Measurements from ENCODE around the gene ZNF750. TPM values are rescaled to one million over a fixed set of nuclear protein-coding genes. Genes with fewer than 3 reads are reported as not detected.

The ZNF750 gene
- polyA plus RNA-seq, 3 donors: not detected

DNA sequence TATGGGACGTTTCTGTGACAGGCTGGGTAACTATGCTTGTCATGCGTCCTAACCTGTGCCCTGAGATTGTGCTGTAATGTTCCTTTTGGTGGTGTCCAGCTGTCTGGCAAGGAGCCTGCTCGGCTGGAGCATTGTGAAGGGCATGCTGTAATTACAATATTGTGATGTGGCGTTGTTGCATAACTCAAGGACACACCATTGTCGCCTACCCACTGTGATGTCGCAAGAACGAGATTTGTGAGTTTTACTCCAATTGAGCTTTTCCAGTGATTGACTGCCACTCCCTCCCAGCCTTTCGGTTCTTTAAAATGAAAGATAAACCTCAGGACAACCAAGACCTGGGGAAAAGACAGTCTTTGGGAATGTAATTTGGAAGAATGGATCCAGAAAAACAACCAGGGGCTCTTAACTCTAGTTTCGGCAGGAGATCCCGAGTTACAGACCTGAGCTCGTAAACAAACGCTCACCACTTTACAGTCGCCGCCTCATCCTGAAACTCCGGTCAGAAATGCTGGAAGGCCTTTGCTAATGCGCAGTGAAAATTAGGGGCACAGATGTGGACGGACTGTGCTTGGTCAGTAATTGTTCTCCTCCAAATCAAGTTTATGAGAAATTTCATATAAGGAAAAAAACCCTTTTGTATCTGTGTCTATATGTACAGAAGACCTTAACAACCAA lies 1.3 kb downstream of the ZNF750 start:
- H3K4me3 Mint-ChIP-seq: peak overlapping the region in 1 of 2 donors; percentile 70
- H3K36me3 Mint-ChIP-seq: peaks cover 3 to 7% of the 10 kb centered on the region in 2 donors
- Histone ChIP-seq H3K79me2 (ENCODE audit: insufficient read depth, low read length) (no peaks in the 10 kb centered on the region), H3K36me3 (replicated peaks in 1 of 2; ENCODE audit: control insufficient read depth in 1 of 2, insufficient read depth in 2 of 2, low read length in 2 of 2) (peaks cover 0 to 2% of the 10 kb centered on the region in 2 donors), H3K27me3 (ENCODE audit: control insufficient read depth in 2 of 2, insufficient read depth in 2 of 2, low read length in 2 of 2) (no peaks in the 10 kb centered on the region), H3K9me3 (replicated peaks in 1 of 2; ENCODE audit: control insufficient read depth in 1 of 2, insufficient read depth in 1 of 2, low read length in 2 of 2) (no peaks in the 10 kb centered on the region), H4K20me1 (ENCODE audit: insufficient read depth, low read length) (no peaks in the 10 kb centered on the region), H3K27ac (ENCODE audit: low read depth in 1 of 2, low read length in 2 of 2) (peak overlapping the region; percentile 27 to 51), H3K4me3 (replicated peaks in 1 of 3; ENCODE audit: low read depth in 2 of 3, low read length in 3 of 3) (peak overlapping the region in 1 of 3 experiments; percentile 46), H3K4me1 (ENCODE audit: control insufficient read depth in 1 of 2, insufficient read depth in 2 of 2, low read length in 2 of 2) (peaks cover 32 to 44% of the 10 kb centered on the region in 2 donors), H3K4me2 (replicated peaks; ENCODE audit: extremely low read depth, low read length, poor library complexity, severe bottlenecking) (peak overlapping the region; percentile 46), H2AFZ (ENCODE audit: insufficient read depth, low read depth, low read length, poor library complexity, severe bottlenecking) (peak overlapping the region; percentile 39), H3K9ac (ENCODE audit: insufficient read depth, low read length, poor library complexity, severe bottlenecking) (no peak overlapping the region)
- peaks cover 0 to 4% (median 0%) of the 10 kb centered on the region in 7 donors for H3K9me3 Mint-ChIP-seq
- peaks cover 0 to 7% (median 0%) of the 10 kb centered on the region in 3 donors for H3K27me3 Mint-ChIP-seq (ENCODE audit: low read depth in 3 of 3)
- H3K27ac Mint-ChIP-seq: peak overlapping the region; percentile 73 to 90 (median 83)
- DNase-seq: peak; percentile 84 to 89 (median 86)
- H3K4me1 Mint-ChIP-seq: peaks cover 41% of the 10 kb centered on the region
- intact Hi-C loops (cut with micrococcal nuclease): no loop called here
- WGBS (ENCODE audit: insufficient coverage): 54% methylated on average over 10 of the region's 17 CpGs
- TF ChIP-seq, protein P1, sequence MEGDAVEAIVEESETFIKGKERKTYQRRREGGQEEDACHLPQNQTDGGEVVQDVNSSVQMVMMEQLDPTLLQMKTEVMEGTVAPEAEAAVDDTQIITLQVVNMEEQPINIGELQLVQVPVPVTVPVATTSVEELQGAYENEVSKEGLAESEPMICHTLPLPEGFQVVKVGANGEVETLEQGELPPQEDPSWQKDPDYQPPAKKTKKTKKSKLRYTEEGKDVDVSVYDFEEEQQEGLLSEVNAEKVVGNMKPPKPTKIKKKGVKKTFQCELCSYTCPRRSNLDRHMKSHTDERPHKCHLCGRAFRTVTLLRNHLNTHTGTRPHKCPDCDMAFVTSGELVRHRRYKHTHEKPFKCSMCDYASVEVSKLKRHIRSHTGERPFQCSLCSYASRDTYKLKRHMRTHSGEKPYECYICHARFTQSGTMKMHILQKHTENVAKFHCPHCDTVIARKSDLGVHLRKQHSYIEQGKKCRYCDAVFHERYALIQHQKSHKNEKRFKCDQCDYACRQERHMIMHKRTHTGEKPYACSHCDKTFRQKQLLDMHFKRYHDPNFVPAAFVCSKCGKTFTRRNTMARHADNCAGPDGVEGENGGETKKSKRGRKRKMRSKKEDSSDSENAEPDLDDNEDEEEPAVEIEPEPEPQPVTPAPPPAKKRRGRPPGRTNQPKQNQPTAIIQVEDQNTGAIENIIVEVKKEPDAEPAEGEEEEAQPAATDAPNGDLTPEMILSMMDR (IDR thresholded peaks at IDR 0.05): no peak

DNA sequence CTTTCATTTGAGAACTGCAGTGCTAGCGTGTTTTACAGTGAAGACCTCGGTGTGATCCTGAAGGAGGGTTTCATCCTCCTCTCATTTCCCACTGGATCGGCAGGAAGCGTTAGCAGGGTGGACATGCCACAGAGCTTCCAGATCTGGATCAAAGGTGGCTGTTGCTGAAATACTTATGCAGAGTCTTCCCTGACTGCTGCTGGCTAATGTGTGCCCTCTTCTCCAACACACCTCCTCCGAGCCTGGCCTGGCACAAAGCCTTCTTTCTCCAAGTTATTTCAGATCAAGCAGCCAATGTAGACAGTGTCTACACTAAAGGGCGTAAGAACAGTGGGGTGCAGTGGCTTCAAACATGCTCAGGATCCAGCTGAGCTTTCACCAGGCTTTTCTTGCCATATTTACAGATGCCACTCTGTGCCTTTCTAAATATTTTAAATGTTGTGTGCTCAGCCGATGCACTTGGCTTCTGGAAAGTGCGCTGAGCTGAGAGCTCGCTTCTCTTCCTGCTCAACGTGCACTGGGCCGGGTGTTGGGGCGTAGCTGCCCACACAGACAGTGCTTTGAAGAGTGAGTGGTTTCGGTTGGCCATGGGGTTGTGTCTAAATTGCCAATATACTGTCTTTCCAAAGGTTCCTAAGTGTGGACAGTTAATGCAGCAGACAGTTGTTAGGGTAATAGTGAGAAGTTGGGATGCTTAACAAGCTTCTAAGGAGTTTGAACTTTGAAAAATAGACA lies 2.1 kb downstream of the ZNF750 start:
- Histone ChIP-seq H3K9ac (ENCODE audit: insufficient read depth, low read length, poor library complexity, severe bottlenecking) (no peak overlapping the region), H3K27me3 (ENCODE audit: control insufficient read depth in 2 of 2, insufficient read depth in 2 of 2, low read length in 2 of 2) (no peaks in the 10 kb centered on the region), H3K9me3 (replicated peaks in 1 of 2; ENCODE audit: control insufficient read depth in 1 of 2, insufficient read depth in 1 of 2, low read length in 2 of 2) (no peaks in the 10 kb centered on the region), H3K4me3 (replicated peaks in 1 of 3; ENCODE audit: low read depth in 2 of 3, low read length in 3 of 3) (peak overlapping the region in 1 of 3 experiments; percentile 46), H3K4me1 (ENCODE audit: control insufficient read depth in 1 of 2, insufficient read depth in 2 of 2, low read length in 2 of 2) (peaks cover 32 to 44% of the 10 kb centered on the region in 2 donors), H4K20me1 (ENCODE audit: insufficient read depth, low read length) (no peaks in the 10 kb centered on the region), H2AFZ (ENCODE audit: insufficient read depth, low read depth, low read length, poor library complexity, severe bottlenecking) (peak overlapping the region; percentile 39), H3K36me3 (replicated peaks in 1 of 2; ENCODE audit: control insufficient read depth in 1 of 2, insufficient read depth in 2 of 2, low read length in 2 of 2) (peaks cover 0 to 5% of the 10 kb centered on the region in 2 donors), H3K4me2 (replicated peaks; ENCODE audit: extremely low read depth, low read length, poor library complexity, severe bottlenecking) (peak overlapping the region; percentile 46), H3K27ac (ENCODE audit: low read depth in 1 of 2, low read length in 2 of 2) (peak overlapping the region; percentile 28 to 51), H3K79me2 (ENCODE audit: insufficient read depth, low read length) (no peaks in the 10 kb centered on the region)
- Mint-ChIP-seq H3K4me3 (peak overlapping the region; percentile 6 to 70), H3K4me1 (peaks cover 41% of the 10 kb centered on the region), H3K9me3 (peaks cover 0 to 4% (median 0%) of the 10 kb centered on the region in 7 donors), H3K27ac (peak overlapping the region; percentile 37 to 90 (median 83)), H3K36me3 (peaks cover 3 to 14% of the 10 kb centered on the region in 2 donors), H3K27me3 (ENCODE audit: low read depth in 3 of 3) (peaks cover 0 to 2% (median 0%) of the 10 kb centered on the region in 3 donors)
- 79% methylated on average over 9 of the region's 13 CpGs for WGBS (ENCODE audit: insufficient coverage)
- intact Hi-C loops (cut with micrococcal nuclease): no loop called here
- no peak for DNase-seq
- TF ChIP-seq, protein P1 (IDR thresholded peaks at IDR 0.05): no peak
